ENCODE data around the gene CROT.
A peak's percentile ranks its signal among the peaks of the same experiment; 100 is the strongest.

CROT gene

DNA sequence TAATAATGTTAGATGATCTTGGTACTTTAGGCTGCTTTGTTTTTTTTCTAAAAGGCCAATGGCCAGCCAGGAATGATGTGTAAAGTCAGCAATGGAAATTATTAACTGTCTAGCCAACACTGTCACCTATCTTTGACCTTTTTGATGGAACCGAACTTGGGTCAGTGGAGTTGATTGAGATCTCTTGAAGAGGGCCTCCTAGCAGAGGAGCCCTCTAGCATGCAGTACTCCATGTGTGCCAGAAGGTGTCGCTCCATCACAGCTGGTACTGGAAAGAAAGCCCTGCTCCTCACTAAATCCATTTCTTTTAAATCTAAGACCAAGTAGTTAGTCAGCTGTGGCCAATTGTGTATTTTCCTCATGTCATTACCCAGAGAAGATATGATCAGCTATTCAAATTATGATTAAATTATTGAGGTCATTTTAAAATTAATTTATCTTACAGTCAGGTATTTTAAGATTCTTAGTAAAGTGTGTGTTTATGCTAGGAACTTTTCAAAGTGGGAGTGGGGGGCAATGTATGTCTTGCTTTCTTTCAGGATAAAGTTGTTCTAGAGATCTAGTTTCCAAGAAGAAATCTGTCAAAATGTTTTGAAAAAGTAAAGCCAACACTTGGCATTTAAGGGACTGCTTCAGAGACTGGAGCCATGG, 33.1 kb upstream of the CROT start:
- Histone ChIP-seq H4K20me1 (ENCODE audit: insufficient read depth, low read length, poor library complexity, severe bottlenecking) (no peaks in the 10 kb centered on the region), H3K9me3 (ENCODE audit: insufficient read depth, low read depth, low read length) (no peaks in the 10 kb centered on the region)

GRCh38 chr7:87316097-87316700, 29.3 kb upstream of the CROT start:
- no peaks in the 10 kb centered on the region for H3K9me3 ChIP-seq (ENCODE audit: insufficient read depth, low read depth, low read length)
- no peaks in the 10 kb centered on the region for H3K27me3 ChIP-seq (ENCODE audit: insufficient read depth, low read length, poor library complexity, severe bottlenecking)
- no peaks in the 10 kb centered on the region for H3K4me1 ChIP-seq (ENCODE audit: insufficient read depth, low read length, poor library complexity, severe bottlenecking)
- no peak overlapping the region for H3K9ac ChIP-seq (ENCODE audit: low read depth, low read length, poor library complexity, severe bottlenecking)
- no peaks in the 10 kb centered on the region for H3K36me3 ChIP-seq (ENCODE audit: insufficient read depth, low read length)
- no peak overlapping the region for H3K4me3 ChIP-seq (ENCODE audit: low read length, poor library complexity, severe bottlenecking)
- no peaks in the 10 kb centered on the region for H4K20me1 ChIP-seq (ENCODE audit: insufficient read depth, low read length, poor library complexity, severe bottlenecking)
- H3F3A ChIP-seq (ENCODE audit: low read depth): no peaks in the 10 kb centered on the region
- no peak overlapping the region for H3K4me2 ChIP-seq (ENCODE audit: low read depth, low read length, poor library complexity, severe bottlenecking)
- H3K9me2 ChIP-seq (replicated peaks; ENCODE audit: low read depth, low read length): no peaks in the 10 kb centered on the region
- no peak overlapping the region for H2AFZ ChIP-seq (ENCODE audit: low read length)
- TF ChIP-seq EZH2phosphoT487 (IDR thresholded peaks at IDR 0.05; ENCODE audit: borderline replicate concordance): no peak
- TF ChIP-seq, protein P1, sequence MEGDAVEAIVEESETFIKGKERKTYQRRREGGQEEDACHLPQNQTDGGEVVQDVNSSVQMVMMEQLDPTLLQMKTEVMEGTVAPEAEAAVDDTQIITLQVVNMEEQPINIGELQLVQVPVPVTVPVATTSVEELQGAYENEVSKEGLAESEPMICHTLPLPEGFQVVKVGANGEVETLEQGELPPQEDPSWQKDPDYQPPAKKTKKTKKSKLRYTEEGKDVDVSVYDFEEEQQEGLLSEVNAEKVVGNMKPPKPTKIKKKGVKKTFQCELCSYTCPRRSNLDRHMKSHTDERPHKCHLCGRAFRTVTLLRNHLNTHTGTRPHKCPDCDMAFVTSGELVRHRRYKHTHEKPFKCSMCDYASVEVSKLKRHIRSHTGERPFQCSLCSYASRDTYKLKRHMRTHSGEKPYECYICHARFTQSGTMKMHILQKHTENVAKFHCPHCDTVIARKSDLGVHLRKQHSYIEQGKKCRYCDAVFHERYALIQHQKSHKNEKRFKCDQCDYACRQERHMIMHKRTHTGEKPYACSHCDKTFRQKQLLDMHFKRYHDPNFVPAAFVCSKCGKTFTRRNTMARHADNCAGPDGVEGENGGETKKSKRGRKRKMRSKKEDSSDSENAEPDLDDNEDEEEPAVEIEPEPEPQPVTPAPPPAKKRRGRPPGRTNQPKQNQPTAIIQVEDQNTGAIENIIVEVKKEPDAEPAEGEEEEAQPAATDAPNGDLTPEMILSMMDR (conservative IDR thresholded peaks at IDR 0.05; ENCODE audit: low read length): no peak
- no peaks in the 10 kb centered on the region for H3K79me2 ChIP-seq (ENCODE audit: insufficient read depth, low read length)

More for the DNA sequence above, 33.1 kb upstream of the CROT start:
- H2AFZ ChIP-seq (ENCODE audit: low read length): no peak overlapping the region
- no peak overlapping the region for H3K4me2 ChIP-seq (ENCODE audit: low read depth, low read length, poor library complexity, severe bottlenecking)
- no peaks in the 10 kb centered on the region for H3K4me1 ChIP-seq (ENCODE audit: insufficient read depth, low read length, poor library complexity, severe bottlenecking)
- no peak overlapping the region for H3K9ac ChIP-seq (ENCODE audit: low read depth, low read length, poor library complexity, severe bottlenecking)
- H3K27me3 ChIP-seq (ENCODE audit: insufficient read depth, low read length, poor library complexity, severe bottlenecking): no peaks in the 10 kb centered on the region
- no peaks in the 10 kb centered on the region for H3K79me2 ChIP-seq (ENCODE audit: insufficient read depth, low read length)
- no peaks in the 10 kb centered on the region for H3K9me2 ChIP-seq (replicated peaks; ENCODE audit: low read depth, low read length)
- H3K4me3 ChIP-seq (ENCODE audit: low read length, poor library complexity, severe bottlenecking): no peak overlapping the region
- no peaks in the 10 kb centered on the region for H3F3A ChIP-seq (ENCODE audit: low read depth)
- no peak for TF ChIP-seq EZH2phosphoT487 (IDR thresholded peaks at IDR 0.05; ENCODE audit: borderline replicate concordance)
- TF ChIP-seq, protein P1 (conservative IDR thresholded peaks at IDR 0.05; ENCODE audit: low read length): peak; percentile 99
- no peaks in the 10 kb centered on the region for H3K36me3 ChIP-seq (ENCODE audit: insufficient read depth, low read length)

GRCh38 chr7:87316846-87317552, 28.5 kb upstream of the CROT start:
- Histone ChIP-seq H3K9ac (ENCODE audit: low read depth, low read length, poor library complexity, severe bottlenecking) (no peak overlapping the region), H3K4me2 (ENCODE audit: low read depth, low read length, poor library complexity, severe bottlenecking) (no peak overlapping the region)

More at GRCh38 chr7:87316846-87317552, 28.5 kb upstream of the CROT start:
- no peaks in the 10 kb centered on the region for H4K20me1 ChIP-seq (ENCODE audit: insufficient read depth, low read length, poor library complexity, severe bottlenecking)
- no peaks in the 10 kb centered on the region for H3K79me2 ChIP-seq (ENCODE audit: insufficient read depth, low read length)
- no peaks in the 10 kb centered on the region for H3K9me2 ChIP-seq (replicated peaks; ENCODE audit: low read depth, low read length)
- TF ChIP-seq EZH2phosphoT487 (IDR thresholded peaks at IDR 0.05; ENCODE audit: borderline replicate concordance): no peak
- TF ChIP-seq, protein P1 (conservative IDR thresholded peaks at IDR 0.05; ENCODE audit: low read length): no peak
- H3K4me1 ChIP-seq (ENCODE audit: insufficient read depth, low read length, poor library complexity, severe bottlenecking): no peaks in the 10 kb centered on the region
- no peaks in the 10 kb centered on the region for H3K9me3 ChIP-seq (ENCODE audit: insufficient read depth, low read depth, low read length)
- H3K4me3 ChIP-seq (ENCODE audit: low read length, poor library complexity, severe bottlenecking): no peak overlapping the region
- no peaks in the 10 kb centered on the region for H3K36me3 ChIP-seq (ENCODE audit: insufficient read depth, low read length)
- no peak overlapping the region for H2AFZ ChIP-seq (ENCODE audit: low read length)
- H3K27me3 ChIP-seq (ENCODE audit: insufficient read depth, low read length, poor library complexity, severe bottlenecking): no peaks in the 10 kb centered on the region
- H3F3A ChIP-seq (ENCODE audit: low read depth): no peaks in the 10 kb centered on the region
